GM12875 (cell line): ENCODE results near the gene TAS2R41.
A peak's percentile ranks its signal among the peaks of the same experiment; 100 is the strongest.
"Not testable (repeated sequence)": the region's sequence is repeated elsewhere in the genome, so short reads cannot be mapped to it uniquely, and the experiment has no call there.

ENCODE experiments used
- H3K4me3 ChIP-seq: one replicate; pipeline ENCODE4 v1.5.1; 2011; ENCODE audit warnings: low read depth, low read length, control low read depth
- TF ChIP-seq, protein P1 (sequence below): IDR thresholded peaks from 2 replicates; pipeline ENCODE4 v1.5.1; 2011; ENCODE audit warnings: low read depth, mild to moderate bottlenecking, control low read depth, inconsistent platforms, low read length, moderate library complexity, borderline replicate concordance; ENCODE audit not compliant: insufficient read depth

The TAS2R41 gene

DNA sequence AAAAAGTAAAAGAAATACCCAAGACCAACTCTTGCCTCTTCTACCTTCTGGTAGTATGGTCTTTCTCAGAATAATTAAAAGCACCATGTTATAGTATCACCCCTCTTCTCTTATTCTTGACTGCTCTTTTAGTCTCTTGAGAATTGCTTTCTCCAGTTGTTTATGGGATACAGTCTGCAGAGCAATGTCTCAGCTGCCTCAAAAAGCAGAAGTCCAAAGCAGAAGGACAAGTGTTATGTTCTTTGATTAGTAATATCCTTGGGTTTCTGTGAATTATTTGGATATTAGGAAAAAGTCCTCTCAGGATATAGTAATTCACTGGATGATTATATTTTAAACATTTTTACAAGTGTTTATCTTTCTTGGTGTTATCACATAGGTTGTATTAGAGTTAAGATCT lies 7.4 kb downstream of the TAS2R41 start:
- TF ChIP-seq, protein P1, sequence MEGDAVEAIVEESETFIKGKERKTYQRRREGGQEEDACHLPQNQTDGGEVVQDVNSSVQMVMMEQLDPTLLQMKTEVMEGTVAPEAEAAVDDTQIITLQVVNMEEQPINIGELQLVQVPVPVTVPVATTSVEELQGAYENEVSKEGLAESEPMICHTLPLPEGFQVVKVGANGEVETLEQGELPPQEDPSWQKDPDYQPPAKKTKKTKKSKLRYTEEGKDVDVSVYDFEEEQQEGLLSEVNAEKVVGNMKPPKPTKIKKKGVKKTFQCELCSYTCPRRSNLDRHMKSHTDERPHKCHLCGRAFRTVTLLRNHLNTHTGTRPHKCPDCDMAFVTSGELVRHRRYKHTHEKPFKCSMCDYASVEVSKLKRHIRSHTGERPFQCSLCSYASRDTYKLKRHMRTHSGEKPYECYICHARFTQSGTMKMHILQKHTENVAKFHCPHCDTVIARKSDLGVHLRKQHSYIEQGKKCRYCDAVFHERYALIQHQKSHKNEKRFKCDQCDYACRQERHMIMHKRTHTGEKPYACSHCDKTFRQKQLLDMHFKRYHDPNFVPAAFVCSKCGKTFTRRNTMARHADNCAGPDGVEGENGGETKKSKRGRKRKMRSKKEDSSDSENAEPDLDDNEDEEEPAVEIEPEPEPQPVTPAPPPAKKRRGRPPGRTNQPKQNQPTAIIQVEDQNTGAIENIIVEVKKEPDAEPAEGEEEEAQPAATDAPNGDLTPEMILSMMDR, result no peak
- H3K4me3 ChIP-seq, result no peak overlapping the region

DNA sequence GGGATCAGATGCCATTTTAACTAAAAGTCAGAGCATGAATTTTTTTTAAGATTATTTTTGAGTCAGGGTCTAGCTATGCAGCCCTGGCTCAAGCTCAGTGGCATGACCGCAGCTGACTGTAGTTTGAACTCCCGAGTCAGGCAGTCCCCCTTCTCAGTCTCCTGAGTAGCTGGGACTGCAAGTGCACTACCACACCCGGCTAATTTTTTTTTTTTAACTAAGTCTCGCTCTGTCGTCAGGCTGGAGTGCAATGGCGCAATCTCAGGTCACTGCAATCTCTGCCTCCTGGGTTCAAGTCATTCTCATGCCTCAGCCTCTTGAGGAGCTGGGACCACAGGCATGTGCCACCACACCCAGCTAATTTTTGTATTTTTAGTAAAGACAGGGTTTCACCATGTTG lies 7.8 kb downstream of the TAS2R41 start:
- TF ChIP-seq, protein P1, result no peak
- H3K4me3 ChIP-seq, result no peak overlapping the region

DNA sequence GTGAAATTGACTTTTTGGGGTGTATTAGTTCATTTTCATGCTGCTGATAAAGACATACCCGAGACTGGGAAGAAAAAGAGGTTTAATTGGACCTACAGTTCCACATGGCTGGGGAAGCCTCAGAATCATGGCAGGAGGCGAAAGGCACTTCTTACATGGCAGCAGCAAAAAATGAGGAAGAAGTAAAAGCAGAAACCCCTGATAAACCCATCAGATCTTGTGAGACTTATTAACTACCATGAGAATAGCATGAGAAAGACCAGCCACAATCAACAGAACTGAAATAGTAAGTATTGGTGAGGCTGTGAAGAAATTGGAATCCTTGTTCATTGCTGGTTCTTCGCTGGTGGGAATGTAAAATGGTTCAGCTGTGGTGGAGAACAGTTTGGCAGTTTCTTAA lies 8.6 kb downstream of the TAS2R41 start:
- not testable (repeated sequence) for H3K4me3 ChIP-seq

DNA sequence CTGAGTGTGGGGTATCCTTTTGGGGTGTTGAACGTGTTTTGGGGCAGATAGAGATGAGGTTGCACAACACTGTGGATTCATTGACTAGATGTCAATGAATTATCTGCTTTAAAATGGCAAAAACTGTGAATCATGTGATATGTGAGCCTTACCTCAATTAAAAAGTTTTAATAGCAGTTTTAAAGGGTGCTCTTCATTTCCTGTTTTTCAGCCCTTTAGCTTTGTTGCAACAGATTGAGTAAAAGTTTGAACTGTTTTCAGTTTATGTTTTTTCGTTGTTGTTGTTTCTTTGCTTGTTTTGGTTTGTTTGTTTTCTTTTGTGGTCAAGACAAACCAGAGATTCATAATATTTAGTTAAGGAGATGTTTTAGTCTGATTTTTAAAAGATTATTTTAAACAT lies 9.4 kb downstream of the TAS2R41 start:
- H3K4me3 ChIP-seq, result no peak overlapping the region
- TF ChIP-seq, protein P1, result no peak

DNA sequence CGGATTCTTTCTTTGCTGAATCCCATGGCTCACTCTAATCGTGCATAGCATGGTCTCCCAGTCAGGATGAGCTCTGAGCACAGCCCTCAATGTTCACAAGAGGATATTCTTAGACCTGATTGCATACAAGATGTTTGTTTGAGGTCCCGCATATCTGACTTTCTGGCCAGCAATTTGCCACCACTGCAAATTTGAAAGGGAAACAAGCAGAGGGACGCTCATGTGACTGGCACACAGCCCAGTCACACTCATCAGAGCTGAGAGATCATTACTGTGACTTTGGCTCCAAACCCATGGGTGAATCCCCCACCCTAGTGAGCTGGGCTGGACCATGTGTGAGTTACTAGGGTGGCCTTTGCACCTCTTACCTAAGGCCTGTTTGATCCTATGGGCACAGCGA lies 9.9 kb downstream of the TAS2R41 start:
- TF ChIP-seq, protein P1, result no peak
- H3K4me3 ChIP-seq, result no peak overlapping the region

DNA sequence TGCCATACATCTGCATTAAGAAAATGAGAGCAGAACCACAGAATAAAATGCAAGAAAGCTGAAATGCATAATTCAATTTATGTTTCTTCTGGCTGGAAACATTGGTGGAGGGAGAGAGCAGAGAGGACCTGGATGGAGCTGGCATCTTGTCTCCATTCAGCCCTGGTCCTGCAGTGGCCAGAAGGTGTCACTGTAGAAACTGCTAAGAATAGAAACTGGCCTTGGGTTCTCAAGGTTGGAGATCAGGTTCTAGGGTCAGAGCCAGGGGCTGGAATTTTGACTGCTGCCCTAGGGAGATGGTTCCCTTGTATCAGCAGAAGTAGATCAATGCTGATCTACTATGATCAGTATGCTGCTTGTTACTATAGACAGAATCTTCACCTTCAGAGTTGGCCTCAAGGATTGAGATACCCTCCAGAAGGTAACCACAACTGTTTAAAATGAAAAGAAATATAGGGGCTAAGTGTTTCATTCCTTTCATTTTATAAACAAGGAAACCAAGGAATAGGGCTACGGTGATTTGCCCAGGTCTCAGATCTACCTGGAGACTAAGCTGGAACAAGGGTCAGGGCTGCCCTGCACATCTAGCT lies 13.1 kb downstream of the TAS2R41 start:
- TF ChIP-seq, protein P1, result 0 out of 2 replicates have a peak, but pooled peaks have one; percentile 29
- no peak overlapping the region for H3K4me3 ChIP-seq

DNA sequence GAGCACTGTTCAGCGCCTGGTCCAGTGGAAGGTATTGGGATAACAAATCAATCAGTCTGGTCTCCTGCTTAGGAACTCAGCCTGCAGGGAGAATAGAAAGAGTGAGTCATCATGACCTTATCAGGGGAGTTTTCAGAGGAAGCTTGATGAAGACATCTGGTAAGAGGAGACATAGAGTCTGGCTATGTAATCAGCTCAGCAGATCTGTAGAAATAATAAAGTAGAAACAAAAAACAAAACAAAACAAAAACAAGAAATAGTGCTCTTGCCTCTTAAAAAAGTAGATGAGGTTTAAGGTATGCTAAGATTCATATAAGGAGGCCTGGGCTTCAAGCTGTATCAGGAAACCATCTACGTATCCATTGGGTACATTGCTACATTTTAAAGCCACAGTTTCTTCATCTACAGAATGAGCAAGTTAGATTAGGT lies 14.4 kb downstream of the TAS2R41 start:
- TF ChIP-seq, protein P1, result no peak
- H3K4me3 ChIP-seq, result no peak overlapping the region
